H1 (cell line): ENCODE measurements around the gene KRTAP1-3. TPM values are rescaled to one million over a fixed set of nuclear protein-coding genes. Genes with fewer than 3 reads are reported as not detected.

Experiments used
- CTCF ChIA-PET: fragments of 300-600 bp; sonication (Branson Sonifier 250); formaldehyde crosslinking; loops from one replicate; lab custom pipeline; 2021; ENCODE audit not compliant: partially characterized antibody; lab: Charles Lee
- POLR2A ChIA-PET: fragments of 300-600 bp; sonication (Branson Sonifier 250); formaldehyde crosslinking; loops from one replicate; lab custom pipeline; 2021; ENCODE audit warnings: inconsistent platforms; ENCODE audit not compliant: partially characterized antibody; lab: Charles Lee
- DNase-seq, 2 experiments: peaks; one replicate each; pipeline versions ENCODE4 v3.0.0 to v3.0.0-alpha.2; 2010 to 2022; ENCODE audit warnings: low spot score in 2 of 2, low read depth in 1 of 2, mixed read lengths in 1 of 2
- FAIRE-seq: peaks from 2 replicates; lab custom pipeline; 2011; peaks lifted over from hg19 to GRCh38; lab: Jason Lieb, UNC
- H2AFZ ChIP-seq: 2 replicates; pipeline ENCODE4 v1.8.1; 2012; ENCODE audit warnings: low read length, inconsistent platforms
- H2AK5ac ChIP-seq: 2 replicates; pipeline ENCODE4 v1.6.1; 2013; ENCODE audit warnings: low read depth, low read length
- H2BK120ac ChIP-seq: replicated peaks from 2 replicates; pipeline ENCODE3; 2013; ENCODE audit warnings: low read depth, low read length, inconsistent platforms
- H2BK12ac ChIP-seq: 2 replicates; pipeline ENCODE4 v1.6.1; 2013; ENCODE audit warnings: low read depth, low read length
- H2BK15ac ChIP-seq: 2 replicates; pipeline ENCODE4 v1.6.1; 2013; ENCODE audit warnings: low read length
- H2BK20ac ChIP-seq: 2 replicates; pipeline ENCODE4 v1.6.1; 2013; ENCODE audit warnings: low read length
- H2BK5ac ChIP-seq: 2 replicates; pipeline ENCODE4 v1.6.1; 2013; ENCODE audit warnings: low read depth, low read length
- H3K14ac ChIP-seq: 2 replicates; pipeline ENCODE4 v1.6.1; 2013; ENCODE audit warnings: inconsistent platforms; ENCODE audit not compliant: insufficient read length
- H3K18ac ChIP-seq: 2 replicates; pipeline ENCODE4 v1.6.1; 2013; ENCODE audit warnings: low read length; ENCODE audit errors: extremely low read depth
- H3K23ac ChIP-seq: 2 replicates; pipeline ENCODE4 v1.6.1; 2013; ENCODE audit warnings: inconsistent platforms; ENCODE audit not compliant: insufficient read length
- H3K23me2 ChIP-seq: 2 replicates; pipeline ENCODE4 v1.6.1; 2013; ENCODE audit warnings: low read depth, low read length
- H3K27ac ChIP-seq: 2 replicates; pipeline ENCODE4 v1.6.1; 2011; ENCODE audit warnings: low read depth, low read length, inconsistent platforms
- H3K27me3 ChIP-seq, 4 experiments: replicated peaks in 1 of 4; 1 replicate in 1 of 4; 2 replicates in 3 of 4; pipeline versions ENCODE4 v1.6.1 to v1.8.1; 2011 to 2013; ENCODE audit warnings: low read length in 3 of 4, mild to moderate bottlenecking in 3 of 4, inconsistent platforms in 2 of 4, mixed read lengths in 2 of 4, moderate library complexity in 1 of 4; ENCODE audit not compliant: control insufficient read depth in 3 of 4, insufficient read depth in 3 of 4; ENCODE audit errors: extremely low read depth in 1 of 4
- H3K36me3 ChIP-seq, 4 experiments: 2 replicates each; pipeline versions ENCODE4 v1.6.1 to v1.8.1; 2011 to 2013; ENCODE audit warnings: mild to moderate bottlenecking in 4 of 4, low read length in 3 of 4, moderate library complexity in 2 of 4, control low read depth in 1 of 4, inconsistent platforms in 1 of 4; ENCODE audit not compliant: insufficient read depth in 4 of 4, control insufficient read depth in 2 of 4
- H3K4ac ChIP-seq: replicated peaks from 2 replicates; pipeline ENCODE3; 2013; ENCODE audit warnings: low read length, low read depth, mixed read lengths, inconsistent platforms; ENCODE audit not compliant: insufficient read length
- H3K4me1 ChIP-seq, 4 experiments: replicated peaks in 1 of 4; 1 replicate in 1 of 4; 2 replicates in 3 of 4; pipeline versions ENCODE4 v1.6.1 to v1.8.1; 2011 to 2013; ENCODE audit warnings: low read length in 3 of 4, inconsistent platforms in 2 of 4, mixed read lengths in 1 of 4; ENCODE audit not compliant: insufficient read depth in 4 of 4, control insufficient read depth in 3 of 4
- H3K4me2 ChIP-seq, 2 experiments: 2 replicates each; pipeline versions ENCODE4 v1.6.1 to v1.8.1; 2011 to 2013; ENCODE audit warnings: low read depth in 2 of 2, low read length in 2 of 2, control low read depth in 1 of 2, inconsistent platforms in 1 of 2, mild to moderate bottlenecking in 1 of 2; ENCODE audit not compliant: insufficient read depth in 1 of 2
- H3K4me3 ChIP-seq, 4 experiments: fragments of 200-600, 300-600 bp in 1 of 4; sonication (generic), shearing (Covaris generic), sonication (Bioruptor Twin) in 1 of 4; 2 replicates each; pipeline versions ENCODE4 v1.5.1 to v1.8.1; 2011 to 2016; ENCODE audit warnings: low read length in 4 of 4, low read depth in 3 of 4, control low read depth in 2 of 4, inconsistent platforms in 2 of 4, mild to moderate bottlenecking in 2 of 4, mixed read lengths in 1 of 4, moderate library complexity in 1 of 4; ENCODE audit not compliant: insufficient read depth in 2 of 4; ENCODE audit errors: extremely low read depth in 1 of 4
- H3K56ac ChIP-seq: replicated peaks from 2 replicates; pipeline ENCODE3; 2013; ENCODE audit warnings: low read depth, mild to moderate bottlenecking, mixed read lengths, low read length, inconsistent platforms; ENCODE audit not compliant: insufficient read length
- H3K79me1 ChIP-seq: 2 replicates; pipeline ENCODE4 v1.6.1; 2013; ENCODE audit warnings: low read depth, low read length, control low read depth
- H3K79me2 ChIP-seq, 2 experiments: 2 replicates each; pipeline versions ENCODE4 v1.6.1 to v1.8.1; 2012 to 2013; ENCODE audit warnings: low read length in 2 of 2, mild to moderate bottlenecking in 2 of 2, inconsistent platforms in 1 of 2; ENCODE audit not compliant: insufficient read depth in 2 of 2, control insufficient read depth in 1 of 2
- H3K9ac ChIP-seq, 4 experiments: replicated peaks in 1 of 4; 1 replicate in 1 of 4; 2 replicates in 3 of 4; pipeline versions ENCODE4 v1.6.1 to v1.8.1; 2011 to 2013; ENCODE audit warnings: low read depth in 3 of 4, low read length in 3 of 4, control low read depth in 2 of 4, mild to moderate bottlenecking in 2 of 4, moderate library complexity in 2 of 4, inconsistent platforms in 1 of 4; ENCODE audit errors: extremely low read depth in 1 of 4
- H3K9me3 ChIP-seq, 2 experiments: 2 replicates each; pipeline versions ENCODE4 v1.6.1 to v1.8.1; 2012 to 2013; ENCODE audit warnings: mild to moderate bottlenecking in 2 of 2, moderate library complexity in 2 of 2, control low read depth in 1 of 2, inconsistent platforms in 1 of 2, low read depth in 1 of 2, low read length in 1 of 2, mixed read lengths in 1 of 2; ENCODE audit not compliant: insufficient read depth in 2 of 2
- H4K20me1 ChIP-seq, 2 experiments: replicated peaks in 1 of 2; 2 replicates each; pipeline versions ENCODE3 to v1.8.1; 2011 to 2013; ENCODE audit warnings: inconsistent platforms in 2 of 2, low read length in 2 of 2, mild to moderate bottlenecking in 1 of 2; ENCODE audit not compliant: insufficient read depth in 2 of 2, control insufficient read depth in 1 of 2
- H4K5ac ChIP-seq: 2 replicates; pipeline ENCODE4 v1.6.1; 2013; ENCODE audit warnings: low read length, low read depth, mixed read lengths, inconsistent platforms; ENCODE audit not compliant: insufficient read length
- H4K8ac ChIP-seq: 2 replicates; pipeline ENCODE4 v1.8.0; 2013; ENCODE audit warnings: mild to moderate bottlenecking, moderate library complexity, low read length, inconsistent platforms; ENCODE audit not compliant: insufficient read depth; ENCODE audit errors: extremely low read depth
- H4K91ac ChIP-seq: replicated peaks from 2 replicates; pipeline ENCODE3; 2013; ENCODE audit warnings: low read length, mixed read lengths, inconsistent platforms; ENCODE audit not compliant: insufficient read length
- CBX8 ChIP-seq: fragments of 300-800, 300-1000 bp; sonication (generic); IDR thresholded peaks from 2 replicates; pipeline ENCODE4 v1.7.1; 2016; ENCODE audit warnings: low read depth, low read length, borderline replicate concordance
- EGR1 ChIP-seq: IDR thresholded peaks from 2 replicates; pipeline ENCODE4 v1.6.1; 2011; ENCODE audit warnings: low read depth, low read length, borderline replicate concordance
- FOSL1 ChIP-seq: IDR thresholded peaks from 2 replicates; pipeline ENCODE4 v1.6.1; 2011; ENCODE audit warnings: mild to moderate bottlenecking, low read depth, low read length, moderate library complexity; ENCODE audit not compliant: insufficient read depth
- MAFK ChIP-seq: IDR thresholded peaks from 2 replicates; pipeline ENCODE4 v1.6.1; 2012; ENCODE audit warnings: low read depth, mild to moderate bottlenecking, improper control_type of control experiment, low read length
- PHF8 ChIP-seq: fragments of 200-600 bp; sonication (generic); conservative IDR thresholded peaks from 2 replicates; pipeline ENCODE4 v1.7.1; 2012; ENCODE audit warnings: low read depth, mild to moderate bottlenecking, inconsistent platforms, low read length, moderate library complexity
- USF2 ChIP-seq: IDR thresholded peaks from 2 replicates; pipeline ENCODE4 v1.6.1; 2011; ENCODE audit warnings: low read length, improper control_type of control experiment
- WGBS, 2 experiments: shearing (Covaris generic) in 1 of 2; methylation state at CpG; one replicate each; pipeline versions ENCODE4 v1.1.6 to v1.1.7; 2013 to 2015; ENCODE audit warnings: low lambda C conversion rate in 2 of 2, mixed read lengths in 2 of 2, inconsistent platforms in 1 of 2, low coverage in 1 of 2, missing lambda C conversion rate in 1 of 2; ENCODE audit not compliant: insufficient replicate concordance in 2 of 2, insufficient coverage in 1 of 2, insufficient read length in 1 of 2; ENCODE audit errors: extremely low coverage in 1 of 2, missing lambda C conversion rate in 1 of 2; 5-methylcytosine and 5-hydroxymethylcytosine counted together
- polyA plus RNA-seq, 7 experiments: library from polyadenylated mRNA; depleted of rRNA in 3 of 7; stranded (reverse) in 5 of 7; unstranded in 2 of 7; fragments of >200 nt in 5 of 7; fragments of 200-250 nt in 2 of 7; gene quantifications; 1 replicate in 5 of 7; 2 replicates in 1 of 7; 4 replicates in 1 of 7; pipeline versions ENCODE4 v1.2.1 to v1.2.3, GENCODE V29; 2011 to 2013; ENCODE audit warnings: missing spikeins in 2 of 7, mixed read lengths in 2 of 7
- total RNA-seq: library from RNA; stranded (reverse); fragmentation: NEBNext Ultra II Directional; extraction: Animal tissue kit (Norgen Biotek cat#: 25700); gene quantifications from 2 replicates; pipeline ENCODE4 v1.2.1, GENCODE V29; 2021
- TF ChIP-seq, protein P1 (sequence below), 3 experiments: IDR thresholded peaks; 1 replicate in 2 of 3; 2 replicates in 1 of 3; pipeline versions ENCODE4 v1.5.1 to v1.6.1; 2011; ENCODE audit warnings: low read length in 3 of 3, mild to moderate bottlenecking in 3 of 3, inconsistent platforms in 2 of 3, low read depth in 1 of 3, moderate library complexity in 1 of 3; ENCODE audit not compliant: insufficient read depth in 1 of 3; ENCODE audit errors: control extremely low read depth in 1 of 3
- TF ChIP-seq, protein P2 (sequence below): IDR thresholded peaks from 2 replicates; pipeline ENCODE4 v1.6.1; 2011; ENCODE audit warnings: low read depth, mild to moderate bottlenecking, low read length; ENCODE audit not compliant: insufficient read depth

KRTAP1-3 gene
- total and polyA plus RNA-seq, 2 of the 8 experiments (the other 6 are each of a cell fraction or from before 2014, with no cell fraction given): not detected

- Histone ChIP-seq H2BK20ac (no peak within 1 kb of the TSS), H2BK120ac (no peak within 1 kb of the TSS), H4K91ac (no peak within 1 kb of the TSS), H3K9ac (no peak within 1 kb of the TSS), H3K4me3 (no peak within 1 kb of the TSS), H3K4ac (no peak within 1 kb of the TSS), H3K18ac (no peak within 1 kb of the TSS), H3K27ac (no peak within 1 kb of the TSS), H3K14ac (no peak within 1 kb of the TSS), H2BK5ac (no peak within 1 kb of the TSS), H3K4me1 (no peaks in the 10 kb centered on the region), H3K23ac (no peak within 1 kb of the TSS), H3K27me3 (no peaks in the 10 kb centered on the region), H3K23me2 (no peaks in the 10 kb centered on the region), H2AFZ (no peak within 1 kb of the TSS), H3K56ac (no peak within 1 kb of the TSS), H4K5ac (no peak within 1 kb of the TSS), H3K79me1 (no peaks in the 10 kb centered on the region), H3K9me3 (no peaks in the 10 kb centered on the region), H2AK5ac (no peak within 1 kb of the TSS), H2BK15ac (no peak within 1 kb of the TSS), H3K4me2 (no peak within 1 kb of the TSS), H3K79me2 (no peaks in the 10 kb centered on the region), H4K8ac (no peak within 1 kb of the TSS), H2BK12ac (no peak within 1 kb of the TSS), H4K20me1 (no peaks in the 10 kb centered on the region), H3K36me3 (no peaks in the 10 kb centered on the region)
- FAIRE-seq: no peak
- 93% methylated on average over 5 of the region's 6 CpGs; no CpG with 5 or more reads in 1 of the 2 experiments for WGBS, 2 experiments
- ChIA-PET CTCF (no interaction called here), POLR2A (no interaction called here)
- DNase-seq: no peak
- TF ChIP-seq PHF8: no peak
- TF ChIP-seq EGR1: no peak
- TF ChIP-seq, protein P1, sequence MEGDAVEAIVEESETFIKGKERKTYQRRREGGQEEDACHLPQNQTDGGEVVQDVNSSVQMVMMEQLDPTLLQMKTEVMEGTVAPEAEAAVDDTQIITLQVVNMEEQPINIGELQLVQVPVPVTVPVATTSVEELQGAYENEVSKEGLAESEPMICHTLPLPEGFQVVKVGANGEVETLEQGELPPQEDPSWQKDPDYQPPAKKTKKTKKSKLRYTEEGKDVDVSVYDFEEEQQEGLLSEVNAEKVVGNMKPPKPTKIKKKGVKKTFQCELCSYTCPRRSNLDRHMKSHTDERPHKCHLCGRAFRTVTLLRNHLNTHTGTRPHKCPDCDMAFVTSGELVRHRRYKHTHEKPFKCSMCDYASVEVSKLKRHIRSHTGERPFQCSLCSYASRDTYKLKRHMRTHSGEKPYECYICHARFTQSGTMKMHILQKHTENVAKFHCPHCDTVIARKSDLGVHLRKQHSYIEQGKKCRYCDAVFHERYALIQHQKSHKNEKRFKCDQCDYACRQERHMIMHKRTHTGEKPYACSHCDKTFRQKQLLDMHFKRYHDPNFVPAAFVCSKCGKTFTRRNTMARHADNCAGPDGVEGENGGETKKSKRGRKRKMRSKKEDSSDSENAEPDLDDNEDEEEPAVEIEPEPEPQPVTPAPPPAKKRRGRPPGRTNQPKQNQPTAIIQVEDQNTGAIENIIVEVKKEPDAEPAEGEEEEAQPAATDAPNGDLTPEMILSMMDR (IDR thresholded peaks at IDR 0.05; ENCODE audit: control extremely low read depth in 1 of 3, insufficient read depth in 1 of 3, low read depth in 1 of 3, low read length in 3 of 3): no peak
- TF ChIP-seq FOSL1: no peak
- TF ChIP-seq CBX8: no peak
- no peak for TF ChIP-seq MAFK
- no peak for TF ChIP-seq USF2
- TF ChIP-seq, protein P2, sequence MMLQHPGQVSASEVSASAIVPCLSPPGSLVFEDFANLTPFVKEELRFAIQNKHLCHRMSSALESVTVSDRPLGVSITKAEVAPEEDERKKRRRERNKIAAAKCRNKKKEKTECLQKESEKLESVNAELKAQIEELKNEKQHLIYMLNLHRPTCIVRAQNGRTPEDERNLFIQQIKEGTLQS: no peak
These were observed 31.4 kb upstream of the KRTAP1-3 start, which contains the start of gene KRTAP2-4 for GRCh38 chr17:41065829-41066624. TSS of gene KRTAP2-4 (minus strand) at chr17:41065879. CDS start at chr17:41065845, 34 bp downstream.
